ENCODE results near the gene ASTL.

Gene ASTL

GRCh38 chr2:96158554-96158940 lies 20.2 kb upstream of the ASTL start:
- no peak for DNase-seq

GRCh38 chr2:96157649-96158553 lies 19.6 kb upstream of the ASTL start:
- DNase-seq = no peak

- DNase-seq = no peak
Measured at GRCh38 chr2:96156926-96157648, 18.8 kb upstream of the ASTL start.

- DNase-seq = no peak
Measured at GRCh38 chr2:96156011-96156820, 17.9 kb upstream of the ASTL start.

GRCh38 chr2:96154506-96155380 lies 16.4 kb upstream of the ASTL start:
- no peak for DNase-seq

GRCh38 chr2:96153991-96154431 lies 15.7 kb upstream of the ASTL start:
- DNase-seq = no peak

- DNase-seq = no peak
Measured at GRCh38 chr2:96153291-96153713, 15.0 kb upstream of the ASTL start.

- no peak for DNase-seq
Measured at GRCh38 chr2:96152304-96153161, 14.2 kb upstream of the ASTL start.

- DNase-seq = no peak
Measured at GRCh38 chr2:96151595-96152303, 13.4 kb upstream of the ASTL start.

- no peak for DNase-seq
Measured at GRCh38 chr2:96150791-96151594, 12.7 kb upstream of the ASTL start.

GRCh38 chr2:96150007-96150640 lies 11.8 kb upstream of the ASTL start:
- DNase-seq = no peak

GRCh38 chr2:96148410-96149217 lies 10.3 kb upstream of the ASTL start:
- peak; percentile 69 for DNase-seq

GRCh38 chr2:96147593-96148201 lies 9.4 kb upstream of the ASTL start:
- DNase-seq = no peak

GRCh38 chr2:96146881-96147592 lies 8.7 kb upstream of the ASTL start:
- no peak for DNase-seq

GRCh38 chr2:96146153-96146880 lies 8.0 kb upstream of the ASTL start:
- DNase-seq = no peak

- no peak for DNase-seq
Measured at GRCh38 chr2:96145848-96146152, 7.5 kb upstream of the ASTL start.

Data from SHP77 treated with DMSO at 0.1 percent for 48 hours (cell line).